Nephron progenitor cell (in vitro differentiated cells): ENCODE data around the gene ADGRB2.

Experiments used
- DNase-seq: peaks from one replicate; pipeline ENCODE4 v3.0.0; 2021
- H3K27ac Mint-ChIP-seq: 2 replicates; pipeline ENCODE4 v1.8.0; 2021; ENCODE audit warnings: mild to moderate bottlenecking, moderate library complexity, mixed read lengths
- H3K27me3 Mint-ChIP-seq: 2 replicates; pipeline ENCODE4 v1.8.0; 2021; ENCODE audit warnings: mild to moderate bottlenecking, low read depth, mixed read lengths; ENCODE audit not compliant: poor library complexity
- H3K36me3 Mint-ChIP-seq: 2 replicates; pipeline ENCODE4 v1.8.0; 2021; ENCODE audit warnings: low read depth, mixed read lengths
- H3K4me1 Mint-ChIP-seq: 2 replicates; pipeline ENCODE4 v1.8.0; 2021; ENCODE audit warnings: mixed read lengths
- H3K4me3 Mint-ChIP-seq: 2 replicates; pipeline ENCODE4 v1.8.0; 2021; ENCODE audit warnings: mild to moderate bottlenecking, moderate library complexity, mixed read lengths
- H3K9me3 Mint-ChIP-seq: 2 replicates; pipeline ENCODE4 v1.8.0; 2021; ENCODE audit warnings: mild to moderate bottlenecking, moderate library complexity, mixed read lengths
- TF ChIP-seq, protein P1 (sequence below): fragments of 200-600 bp; sonication (generic); IDR thresholded peaks from 2 replicates; pipeline ENCODE4 v1.5.0; 2021; ENCODE audit warnings: antibody characterized with exemption

Gene ADGRB2

GRCh38 chr1:31764312-31765040 lies at the start of gene ADGRB2:
Gene ADGRB2 (minus strand): TSS chr1:31764340. CDS start chr1:31757221, 7,119 bp downstream.
- Mint-ChIP-seq H3K27ac (no peak within 1 kb of the TSS), H3K9me3 (no peaks in the 10 kb centered on the region), H3K4me1 (peaks cover 75% of the 10 kb centered on the region), H3K36me3 (no peaks in the 10 kb centered on the region), H3K4me3 (peak within 1 kb of the TSS; percentile 85), H3K27me3 (peaks cover 54% of the 10 kb centered on the region)
- peak; percentile 65 for DNase-seq
- TF ChIP-seq, protein P1, sequence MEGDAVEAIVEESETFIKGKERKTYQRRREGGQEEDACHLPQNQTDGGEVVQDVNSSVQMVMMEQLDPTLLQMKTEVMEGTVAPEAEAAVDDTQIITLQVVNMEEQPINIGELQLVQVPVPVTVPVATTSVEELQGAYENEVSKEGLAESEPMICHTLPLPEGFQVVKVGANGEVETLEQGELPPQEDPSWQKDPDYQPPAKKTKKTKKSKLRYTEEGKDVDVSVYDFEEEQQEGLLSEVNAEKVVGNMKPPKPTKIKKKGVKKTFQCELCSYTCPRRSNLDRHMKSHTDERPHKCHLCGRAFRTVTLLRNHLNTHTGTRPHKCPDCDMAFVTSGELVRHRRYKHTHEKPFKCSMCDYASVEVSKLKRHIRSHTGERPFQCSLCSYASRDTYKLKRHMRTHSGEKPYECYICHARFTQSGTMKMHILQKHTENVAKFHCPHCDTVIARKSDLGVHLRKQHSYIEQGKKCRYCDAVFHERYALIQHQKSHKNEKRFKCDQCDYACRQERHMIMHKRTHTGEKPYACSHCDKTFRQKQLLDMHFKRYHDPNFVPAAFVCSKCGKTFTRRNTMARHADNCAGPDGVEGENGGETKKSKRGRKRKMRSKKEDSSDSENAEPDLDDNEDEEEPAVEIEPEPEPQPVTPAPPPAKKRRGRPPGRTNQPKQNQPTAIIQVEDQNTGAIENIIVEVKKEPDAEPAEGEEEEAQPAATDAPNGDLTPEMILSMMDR = no peak

- Mint-ChIP-seq H3K36me3 (no peaks in the 10 kb centered on the region), H3K9me3 (no peaks in the 10 kb centered on the region), H3K4me3 (no peak overlapping the region), H3K27me3 (peaks cover 18% of the 10 kb centered on the region), H3K4me1 (peaks cover 5% of the 10 kb centered on the region), H3K27ac (no peak overlapping the region)
- TF ChIP-seq, protein P1 = no peak
- no peak for DNase-seq
Measured at GRCh38 chr1:31812158-31812829, 48.2 kb upstream of the ADGRB2 start.

DNA sequence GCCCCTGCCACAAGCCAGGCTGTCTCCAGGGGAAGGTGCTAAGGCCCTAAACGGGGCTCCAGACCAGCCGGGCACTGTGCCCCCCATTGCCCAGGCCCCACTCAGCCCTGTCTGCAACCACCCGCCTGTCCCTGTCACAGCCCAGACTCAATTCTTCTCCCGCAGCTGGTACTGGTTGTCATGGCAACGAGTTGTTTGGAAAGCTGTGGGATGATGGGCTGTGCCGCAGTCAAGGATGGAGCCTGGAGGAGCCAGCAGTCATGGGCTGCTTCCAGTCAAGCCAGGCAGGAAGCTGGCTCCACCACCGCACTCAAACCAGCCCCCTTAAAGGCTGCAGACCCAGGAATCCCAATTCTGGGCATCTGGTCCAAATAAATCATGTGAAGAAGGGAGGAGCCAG lies 47.5 kb upstream of the ADGRB2 start:
- Mint-ChIP-seq H3K4me3 (no peak overlapping the region), H3K4me1 (peaks cover 5% of the 10 kb centered on the region), H3K27ac (no peak overlapping the region), H3K27me3 (peaks cover 18% of the 10 kb centered on the region), H3K36me3 (no peaks in the 10 kb centered on the region), H3K9me3 (no peaks in the 10 kb centered on the region)
- TF ChIP-seq, protein P1 = no peak
- DNase-seq = peak; percentile 65

GRCh38 chr1:31809698-31810097 lies 45.6 kb upstream of the ADGRB2 start:
- Mint-ChIP-seq H3K36me3 (no peaks in the 10 kb centered on the region), H3K4me3 (no peak overlapping the region)

DNA sequence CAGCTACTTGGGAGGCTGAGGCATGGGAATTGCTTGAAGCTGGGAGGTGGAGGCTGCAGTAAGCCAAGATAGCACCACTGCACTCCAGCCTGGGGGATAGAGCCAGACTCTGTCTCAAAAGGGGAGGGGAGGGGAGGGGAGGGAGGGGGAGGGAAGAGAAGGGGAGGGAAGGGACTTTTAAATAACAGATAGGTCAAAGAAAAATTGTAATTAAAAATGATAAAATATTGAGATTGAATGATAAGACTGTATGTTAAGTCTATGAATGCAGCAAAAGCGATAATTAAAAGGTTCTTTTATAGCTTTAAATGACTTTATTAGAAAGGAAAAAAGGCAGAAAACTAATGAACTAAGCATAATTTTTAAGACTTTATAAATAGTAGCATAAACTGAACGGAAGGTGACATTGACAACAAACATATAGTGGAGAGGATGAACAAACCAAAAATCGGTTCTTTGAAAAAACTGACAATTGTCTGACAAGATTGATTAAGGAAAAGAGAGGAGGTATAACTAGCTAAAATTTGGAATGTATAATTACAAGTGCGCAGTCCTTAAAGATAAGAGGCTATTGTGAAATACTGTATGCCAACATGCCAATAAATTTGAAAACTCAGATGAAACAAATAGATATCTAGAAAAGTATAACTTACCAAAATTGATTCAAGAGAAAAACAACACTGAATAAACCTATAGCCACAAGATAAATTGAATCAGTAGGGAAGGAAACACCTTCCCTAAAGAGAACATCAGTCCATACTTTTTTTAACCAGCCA lies 43.3 kb upstream of the ADGRB2 start:
- Mint-ChIP-seq H3K4me3 (no peak overlapping the region), H3K4me1 (peaks cover 5% of the 10 kb centered on the region)
- TF ChIP-seq, protein P1 = no peak

More at GRCh38 chr1:31809698-31810097, 45.6 kb upstream of the ADGRB2 start:
- TF ChIP-seq, protein P1 = no peak
- H3K27me3 Mint-ChIP-seq = peaks cover 18% of the 10 kb centered on the region
- no peaks in the 10 kb centered on the region for H3K4me1 Mint-ChIP-seq
- H3K27ac Mint-ChIP-seq = no peak overlapping the region
- no peak for DNase-seq
- no peaks in the 10 kb centered on the region for H3K9me3 Mint-ChIP-seq

More for the DNA sequence above, 43.3 kb upstream of the ADGRB2 start:
- H3K36me3 Mint-ChIP-seq = no peaks in the 10 kb centered on the region
- DNase-seq = no peak
- no peak overlapping the region for H3K27ac Mint-ChIP-seq
- H3K27me3 Mint-ChIP-seq = peaks cover 18% of the 10 kb centered on the region
- H3K9me3 Mint-ChIP-seq = no peaks in the 10 kb centered on the region
